HG03139 (cell line): Measurements from ENCODE around the gene GMDS.

Experiments used
- ATAC-seq: cut with Tn5 transposase; IDR thresholded peaks from one replicate; pipeline ENCODE4 v1.9.1; 2021; ENCODE audit not compliant: unreplicated experiment

Gene GMDS

GRCh38 chr6:2242311-2242710, 3.1 kb downstream of the GMDS start:
- ATAC-seq: no peak

DNA sequence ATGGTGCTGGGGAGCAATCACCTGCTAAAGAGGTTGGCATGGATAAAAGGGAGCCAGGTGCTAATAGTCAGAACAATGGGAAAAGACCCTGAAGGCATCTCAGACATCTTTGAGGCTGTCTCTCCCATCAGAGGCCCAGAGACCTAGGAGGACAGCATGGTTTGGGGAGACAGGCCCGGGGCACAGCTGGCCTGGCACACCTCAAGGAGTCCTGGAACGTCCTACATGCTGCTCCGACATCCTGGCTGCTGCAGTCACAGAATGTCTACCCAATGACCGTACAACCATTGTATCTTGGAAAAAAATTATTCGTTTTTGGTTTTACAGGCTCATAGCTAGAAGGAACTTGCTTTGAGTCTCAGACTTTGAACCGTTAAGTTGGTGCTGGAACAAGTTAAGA, 4.4 kb downstream of the GMDS start:
- ATAC-seq: no peak

- ATAC-seq: no peak
Measured at GRCh38 chr6:2237001-2237400, 8.4 kb downstream of the GMDS start.

DNA sequence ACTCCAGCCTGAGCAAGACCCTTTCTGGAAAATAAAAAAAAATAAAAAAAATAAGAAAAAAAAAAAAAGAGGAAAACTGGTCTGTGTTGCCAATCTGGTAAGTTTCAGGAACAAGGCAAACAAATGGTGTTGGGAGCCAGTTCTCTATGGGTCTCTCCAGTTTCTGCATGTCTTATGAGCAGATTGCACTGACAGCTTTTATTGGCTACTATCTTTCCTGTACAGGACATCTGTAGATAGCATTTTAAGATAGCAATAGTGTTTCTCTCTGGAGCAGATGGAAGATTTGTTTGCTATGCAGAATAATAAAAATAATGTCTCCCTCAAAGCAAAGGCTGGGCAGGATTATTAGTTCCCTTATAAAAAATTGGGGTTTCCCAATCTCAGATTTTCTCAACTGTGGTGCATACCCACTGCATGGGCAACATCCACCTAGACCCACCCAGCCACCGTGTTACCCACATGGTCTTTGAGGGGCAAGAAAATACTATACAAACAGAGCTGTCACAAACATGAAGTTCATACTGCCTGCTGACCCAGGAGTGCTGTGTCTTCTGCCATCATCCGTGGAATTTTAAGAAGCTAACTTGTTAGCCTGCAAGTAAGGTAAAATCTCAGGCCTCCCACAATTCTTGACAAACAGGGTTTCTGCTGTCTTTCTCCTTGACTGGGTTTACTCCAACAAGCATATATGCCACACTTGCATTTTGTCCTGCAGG, 9.5 kb downstream of the GMDS start:
- no peak for ATAC-seq

- ATAC-seq: no peak
Measured at GRCh38 chr6:2232445-2232844, 13.0 kb downstream of the GMDS start.

- ATAC-seq: no peak
Measured at GRCh38 chr6:2231438-2231837, 14.0 kb downstream of the GMDS start.

DNA sequence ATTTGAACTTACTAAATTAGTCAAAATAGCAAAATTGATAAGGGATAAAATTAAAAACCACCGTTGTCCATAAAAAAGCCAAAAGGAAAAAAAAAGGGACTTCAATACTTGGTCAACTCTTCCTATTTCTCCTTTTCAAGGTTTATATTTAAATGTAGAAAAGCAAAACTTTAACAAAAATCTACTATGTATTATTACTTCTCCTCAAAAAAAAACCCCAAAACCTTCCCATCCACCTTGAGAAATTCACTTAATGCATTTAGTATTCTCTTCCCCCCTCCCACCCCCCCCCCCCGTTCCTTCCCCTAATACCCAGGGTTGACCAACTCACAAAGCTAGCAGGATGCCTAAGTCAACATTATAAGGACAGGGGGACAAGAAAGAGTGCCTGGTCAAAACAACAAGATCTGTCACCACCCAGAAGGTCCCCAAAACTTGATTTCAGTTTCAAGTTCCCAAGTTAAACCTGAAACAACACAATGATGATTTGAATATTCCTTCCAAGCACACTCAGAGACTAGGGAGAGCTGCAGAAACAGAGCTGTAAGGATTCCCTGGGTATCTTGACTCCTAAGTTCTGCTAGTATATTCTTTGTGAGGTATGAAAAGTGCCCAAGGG, 14.6 kb downstream of the GMDS start:
- ATAC-seq: no peak

GRCh38 chr6:2229742-2230141, 15.7 kb downstream of the GMDS start:
- no peak for ATAC-seq

- ATAC-seq: no peak
Measured at GRCh38 chr6:2229039-2229438, 16.4 kb downstream of the GMDS start.

GRCh38 chr6:2228392-2228791, 17.0 kb downstream of the GMDS start:
- ATAC-seq: no peak

GRCh38 chr6:2226775-2227174, 18.6 kb downstream of the GMDS start:
- no peak for ATAC-seq

- no peak for ATAC-seq
Measured at GRCh38 chr6:2225422-2226392, 19.7 kb downstream of the GMDS start.

- no peak for ATAC-seq
Measured at GRCh38 chr6:2224847-2225382, 20.5 kb downstream of the GMDS start.

- peak; percentile 16 for ATAC-seq
Measured at GRCh38 chr6:2222275-2222842, 23.0 kb downstream of the GMDS start.

DNA sequence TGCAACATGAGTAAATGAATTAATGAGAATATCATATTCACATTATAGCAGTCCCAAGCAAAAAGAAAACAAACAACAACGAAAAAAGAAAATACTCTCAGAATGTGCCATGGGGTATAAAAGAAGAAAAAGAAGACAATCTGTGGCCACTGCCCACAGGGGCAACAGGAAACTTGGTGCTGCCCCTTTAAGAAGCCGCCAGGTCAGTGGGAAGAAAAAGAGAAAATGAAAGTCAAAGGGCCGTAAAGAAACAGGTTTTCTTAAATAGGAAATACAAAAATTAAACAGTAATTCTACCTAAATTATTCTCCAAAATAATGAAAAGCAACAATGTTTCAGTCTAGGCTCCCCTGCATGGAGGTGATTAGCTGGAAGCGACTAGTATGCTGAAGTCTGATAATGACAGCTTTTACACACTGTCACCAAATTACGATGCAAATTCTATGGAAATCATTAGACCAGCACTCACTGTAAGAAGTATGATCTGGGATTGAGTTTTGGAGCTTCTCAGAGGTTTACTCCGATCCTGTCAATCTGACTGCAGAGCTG, 23.6 kb downstream of the GMDS start:
- peak; percentile 57 for ATAC-seq

GRCh38 chr6:2220154-2220553, 25.3 kb downstream of the GMDS start:
- no peak for ATAC-seq

DNA sequence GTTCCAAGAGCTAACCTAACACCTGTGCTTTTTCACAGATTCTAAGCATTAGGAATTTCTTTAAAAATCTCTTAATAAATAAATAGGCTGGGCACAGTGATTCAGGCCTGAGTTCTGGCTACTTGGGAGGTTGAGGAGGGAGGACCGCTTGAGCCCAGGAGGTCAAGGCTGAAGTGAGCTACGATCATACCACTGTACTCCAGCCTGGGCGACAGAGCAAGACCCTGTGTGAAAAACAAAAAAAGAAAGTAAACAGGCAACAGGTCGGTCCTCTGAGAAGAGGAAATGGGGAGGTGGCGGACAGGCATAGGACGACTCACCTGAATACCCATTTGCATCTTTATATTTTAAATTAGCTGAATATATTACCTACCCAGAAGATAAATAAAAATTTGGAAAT, 26.5 kb downstream of the GMDS start:
- no peak for ATAC-seq

DNA sequence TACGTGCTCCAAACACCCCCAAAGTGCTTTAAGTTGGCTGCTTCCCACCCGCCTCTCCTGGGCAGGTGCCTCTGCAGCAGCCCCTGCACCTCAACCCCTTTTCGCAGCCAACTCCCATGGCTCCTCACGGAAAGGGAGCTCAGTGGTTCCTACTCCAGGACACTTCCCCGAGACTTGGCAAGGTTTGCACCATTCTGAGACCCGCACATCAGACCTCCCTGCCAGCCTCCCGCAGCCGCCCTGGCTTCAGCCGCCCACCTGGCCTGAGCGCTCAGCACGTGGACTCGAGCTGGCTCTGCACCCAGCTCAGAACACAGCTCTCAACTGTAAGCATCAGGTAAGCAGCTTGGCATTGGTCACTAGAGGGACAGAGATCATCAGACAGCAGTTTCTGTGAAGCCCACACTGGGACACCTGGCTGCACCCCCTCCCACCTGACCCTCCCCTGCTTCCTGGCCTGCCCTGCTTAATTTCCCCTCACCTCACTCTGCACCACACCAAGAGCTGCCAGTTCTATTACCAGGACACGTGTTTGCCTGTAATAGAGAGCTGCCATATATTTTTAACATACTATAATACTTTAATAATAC, 28.5 kb downstream of the GMDS start:
- no peak for ATAC-seq

DNA sequence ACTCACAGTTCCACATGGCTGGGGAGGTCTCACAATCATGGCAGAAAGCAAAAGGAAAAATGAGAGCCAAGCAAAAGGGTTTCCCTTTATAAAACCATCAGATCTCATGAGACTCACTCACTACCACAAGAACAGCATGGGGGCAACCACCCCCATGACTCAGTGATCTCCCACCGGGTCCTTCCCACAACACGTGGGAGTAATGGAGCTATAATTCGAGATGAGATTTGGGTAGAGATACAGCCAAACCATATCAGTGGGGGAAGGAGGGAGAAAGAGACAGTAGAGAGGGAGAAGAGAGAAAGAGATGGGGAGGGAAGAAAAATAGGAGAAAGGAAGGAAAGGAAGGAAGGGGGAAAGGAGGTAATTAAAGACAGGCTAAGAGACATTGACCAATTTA, 30.1 kb downstream of the GMDS start:
- no peak for ATAC-seq

GRCh38 chr6:2213086-2213485, 32.3 kb downstream of the GMDS start:
- ATAC-seq: no peak
